ENCODE data around the gene SOCS3.

The SOCS3 gene

DNA sequence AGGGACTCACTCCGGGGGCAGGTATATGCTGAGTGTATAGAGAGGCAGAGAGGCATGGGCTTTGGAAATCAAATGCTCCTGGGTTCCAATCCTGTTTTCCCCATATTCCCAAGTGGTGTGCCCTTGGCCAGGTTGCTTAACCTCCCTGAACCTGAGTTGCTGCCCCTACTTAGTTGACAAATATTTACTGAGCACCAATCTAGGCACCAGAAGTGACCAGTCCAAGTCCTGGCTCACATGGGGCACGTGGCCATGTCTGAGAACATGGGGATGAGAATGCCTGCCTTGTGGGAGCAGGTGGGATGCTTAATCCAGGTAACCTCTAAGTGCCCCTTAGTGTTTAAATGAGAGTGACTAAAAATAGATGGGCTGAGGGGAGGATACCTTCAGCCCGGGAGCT is 4.2 kb downstream of the SOCS3 start:
- Histone ChIP-seq H3K4me1 (ENCODE audit: control insufficient read depth, low read length) (peaks cover 61% of the 10 kb centered on the region), H3K4me2 (ENCODE audit: low read length) (peak overlapping the region; percentile 63), H3K9me2 (replicated peaks; ENCODE audit: control insufficient read depth, low read length) (no peaks in the 10 kb centered on the region), H3K27ac (ENCODE audit: low read depth, low read length) (no peak overlapping the region), H3K4me3 (ENCODE audit: low read length) (0 out of 2 replicates have a peak overlapping the region, but pooled peaks have one; percentile 36), H3K36me3 (ENCODE audit: control insufficient read depth, low read length) (no peaks in the 10 kb centered on the region), H3K27me3 (ENCODE audit: control insufficient read depth, low read length) (peaks cover 87% of the 10 kb centered on the region), H3K9me3 (ENCODE audit: control insufficient read depth, insufficient read depth, low read length) (no peaks in the 10 kb centered on the region), H3F3A (ENCODE audit: control insufficient read depth, insufficient read depth) (no peaks in the 10 kb centered on the region; the same call in 1 of the 2 replicates), H4K20me1 (ENCODE audit: control insufficient read depth, insufficient read depth, low read depth, low read length) (peaks cover 8% of the 10 kb centered on the region), H3K79me2 (ENCODE audit: control insufficient read depth, low read length) (no peaks in the 10 kb centered on the region)
- TF ChIP-seq, protein P1, sequence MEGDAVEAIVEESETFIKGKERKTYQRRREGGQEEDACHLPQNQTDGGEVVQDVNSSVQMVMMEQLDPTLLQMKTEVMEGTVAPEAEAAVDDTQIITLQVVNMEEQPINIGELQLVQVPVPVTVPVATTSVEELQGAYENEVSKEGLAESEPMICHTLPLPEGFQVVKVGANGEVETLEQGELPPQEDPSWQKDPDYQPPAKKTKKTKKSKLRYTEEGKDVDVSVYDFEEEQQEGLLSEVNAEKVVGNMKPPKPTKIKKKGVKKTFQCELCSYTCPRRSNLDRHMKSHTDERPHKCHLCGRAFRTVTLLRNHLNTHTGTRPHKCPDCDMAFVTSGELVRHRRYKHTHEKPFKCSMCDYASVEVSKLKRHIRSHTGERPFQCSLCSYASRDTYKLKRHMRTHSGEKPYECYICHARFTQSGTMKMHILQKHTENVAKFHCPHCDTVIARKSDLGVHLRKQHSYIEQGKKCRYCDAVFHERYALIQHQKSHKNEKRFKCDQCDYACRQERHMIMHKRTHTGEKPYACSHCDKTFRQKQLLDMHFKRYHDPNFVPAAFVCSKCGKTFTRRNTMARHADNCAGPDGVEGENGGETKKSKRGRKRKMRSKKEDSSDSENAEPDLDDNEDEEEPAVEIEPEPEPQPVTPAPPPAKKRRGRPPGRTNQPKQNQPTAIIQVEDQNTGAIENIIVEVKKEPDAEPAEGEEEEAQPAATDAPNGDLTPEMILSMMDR (IDR thresholded peaks at IDR 0.05; ENCODE audit: low read depth, low read length, poor library complexity, severe bottlenecking), result no peak

GRCh38 chr17:78355045-78355641 is 4.7 kb downstream of the SOCS3 start:
- H3K27ac ChIP-seq (ENCODE audit: low read depth, low read length), result no peak overlapping the region
- TF ChIP-seq, protein P1 (IDR thresholded peaks at IDR 0.05; ENCODE audit: low read depth, low read length, poor library complexity, severe bottlenecking), result no peak
- no peak for TF ChIP-seq EZH2phosphoT487 (IDR thresholded peaks at IDR 0.05; ENCODE audit: borderline replicate concordance, low read length)
- no peak overlapping the region for H3K4me3 ChIP-seq (ENCODE audit: low read length)
- H3F3A ChIP-seq (ENCODE audit: control insufficient read depth, insufficient read depth), result no peaks in the 10 kb centered on the region; the same call in 1 of the 2 replicates
- peaks cover 8% of the 10 kb centered on the region; the same call in 1 of the 2 replicates for H4K20me1 ChIP-seq (ENCODE audit: control insufficient read depth, insufficient read depth, low read depth, low read length)
- H3K36me3 ChIP-seq (ENCODE audit: control insufficient read depth, low read length), result no peaks in the 10 kb centered on the region
- H3K79me2 ChIP-seq (ENCODE audit: control insufficient read depth, low read length), result no peaks in the 10 kb centered on the region
- H3K9me3 ChIP-seq (ENCODE audit: control insufficient read depth, insufficient read depth, low read length), result no peaks in the 10 kb centered on the region
- peaks cover 87% of the 10 kb centered on the region for H3K27me3 ChIP-seq (ENCODE audit: control insufficient read depth, low read length)
- no peaks in the 10 kb centered on the region for H3K9me2 ChIP-seq (replicated peaks; ENCODE audit: control insufficient read depth, low read length)
- H3K4me1 ChIP-seq (ENCODE audit: control insufficient read depth, low read length), result peaks cover 61% of the 10 kb centered on the region
- no peak overlapping the region for H3K4me2 ChIP-seq (ENCODE audit: low read length)

GRCh38 chr17:78353834-78354233 is 6.0 kb downstream of the SOCS3 start:
- no peak overlapping the region for H3K4me2 ChIP-seq (ENCODE audit: low read length)
- H3K9me3 ChIP-seq (ENCODE audit: control insufficient read depth, insufficient read depth, low read length), result no peaks in the 10 kb centered on the region
- peaks cover 56% of the 10 kb centered on the region for H3K4me1 ChIP-seq (ENCODE audit: control insufficient read depth, low read length)
- no peaks in the 10 kb centered on the region for H3K36me3 ChIP-seq (ENCODE audit: control insufficient read depth, low read length)
- H3K4me3 ChIP-seq (ENCODE audit: low read length), result no peak overlapping the region
- no peaks in the 10 kb centered on the region for H3K79me2 ChIP-seq (ENCODE audit: control insufficient read depth, low read length)
- H3K9me2 ChIP-seq (replicated peaks; ENCODE audit: control insufficient read depth, low read length), result no peaks in the 10 kb centered on the region
- H3F3A ChIP-seq (ENCODE audit: control insufficient read depth, insufficient read depth), result no peaks in the 10 kb centered on the region; the same call in 1 of the 2 replicates
- H3K27ac ChIP-seq (ENCODE audit: low read depth, low read length), result no peak overlapping the region
- peaks cover 6% of the 10 kb centered on the region; the same call in 1 of the 2 replicates for H4K20me1 ChIP-seq (ENCODE audit: control insufficient read depth, insufficient read depth, low read depth, low read length)
- TF ChIP-seq, protein P1 (IDR thresholded peaks at IDR 0.05; ENCODE audit: low read depth, low read length, poor library complexity, severe bottlenecking), result no peak
- no peak for TF ChIP-seq EZH2phosphoT487 (IDR thresholded peaks at IDR 0.05; ENCODE audit: borderline replicate concordance, low read length)
- H3K27me3 ChIP-seq (ENCODE audit: control insufficient read depth, low read length), result peaks cover 81% of the 10 kb centered on the region

All from DOHH2 (cell line).